CD4-positive, alpha-beta T cell treated with Interleukin-4 for 4 hours (primary cell): ENCODE data around the gene CD69.
"Not testable (repeated sequence)": the region's sequence is repeated elsewhere in the genome, so short reads cannot be mapped to it uniquely, and the experiment has no call there.

Experiments
- DNase-seq: peaks from one replicate; pipeline ENCODE4 v3.0.0-alpha.2; 2020

Gene CD69

DNA sequence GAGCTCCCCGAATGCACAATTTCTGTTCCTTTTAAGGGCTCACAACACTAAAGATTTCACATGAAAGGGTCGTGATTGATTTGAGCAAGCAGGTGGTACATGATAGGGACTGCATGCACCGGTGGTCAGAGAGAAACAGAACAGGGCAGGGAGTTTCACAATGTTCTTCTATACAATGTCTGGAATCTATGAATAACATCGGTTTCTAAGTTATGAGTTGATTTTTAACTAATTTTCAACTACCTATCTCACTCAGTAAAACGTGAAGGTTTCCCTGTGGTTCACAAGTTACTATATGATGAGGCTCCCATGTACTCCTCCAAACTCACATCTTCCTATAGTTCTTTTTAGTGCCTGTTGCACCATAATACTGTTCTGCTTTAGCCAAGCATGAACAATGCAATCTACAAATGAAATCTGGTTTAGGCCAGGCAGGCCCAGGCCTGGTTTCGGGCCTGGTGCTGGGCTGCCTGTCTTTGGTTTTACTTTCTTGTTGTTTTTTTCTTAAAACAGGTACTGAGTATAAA, 47.6 kb downstream of the CD69 start:
- DNase-seq, result not testable (repeated sequence)

DNA sequence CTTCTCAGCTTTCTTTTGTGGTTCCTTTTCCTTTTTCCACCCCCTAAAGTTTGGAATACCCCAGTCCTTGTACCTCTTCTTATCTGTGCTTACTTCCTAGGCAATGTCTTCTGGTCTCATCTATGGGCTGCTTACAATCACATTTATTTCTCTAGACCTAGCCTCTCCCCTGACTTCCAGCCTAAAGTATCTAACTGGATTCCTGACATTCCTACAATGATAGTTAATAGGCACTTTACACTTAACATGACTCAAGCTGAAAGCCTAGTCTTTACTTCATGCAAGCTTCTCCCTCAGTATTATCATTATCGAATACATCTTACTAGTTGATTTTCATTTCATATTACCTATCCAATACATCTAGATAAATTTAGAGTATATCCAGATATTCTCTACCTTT, 49.0 kb downstream of the CD69 start:
- DNase-seq, result no peak

DNA sequence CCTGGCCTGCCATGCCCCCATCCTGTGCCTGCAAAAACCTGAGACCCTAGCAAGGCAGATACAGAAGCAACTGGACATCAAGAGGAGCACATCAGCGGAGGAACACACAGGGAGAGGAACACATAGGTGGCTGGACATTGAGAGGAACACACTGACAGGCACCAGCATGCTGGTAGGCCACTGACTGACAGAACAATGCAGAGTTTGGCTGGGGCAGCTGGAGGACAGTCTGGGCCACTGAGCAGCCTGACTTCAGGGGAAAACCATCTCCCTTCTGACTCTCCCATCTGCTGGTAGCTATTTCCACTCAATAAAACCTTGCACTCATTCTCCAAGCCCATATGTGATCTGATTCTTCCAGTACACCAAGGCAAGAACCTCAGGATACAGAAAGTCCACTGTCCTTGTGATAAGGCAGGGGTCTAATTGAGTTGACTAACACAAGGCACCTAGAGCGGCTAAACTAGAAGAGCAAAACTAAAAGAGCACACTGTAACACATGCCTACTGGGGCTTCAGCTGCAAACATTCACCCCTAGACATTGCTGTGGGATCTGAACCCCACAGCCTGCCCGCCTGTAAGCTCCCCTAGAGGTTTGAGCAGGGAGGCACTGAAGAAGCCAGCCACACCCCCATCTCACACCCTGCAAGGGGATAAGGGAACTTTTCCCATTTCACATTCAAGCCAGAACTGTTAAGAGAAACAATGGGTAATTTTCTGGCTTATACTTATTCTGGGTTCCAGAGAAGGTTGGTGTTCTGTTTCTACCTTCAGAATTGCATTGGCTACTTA, 49.9 kb downstream of the CD69 start:
- no peak for DNase-seq

DNA sequence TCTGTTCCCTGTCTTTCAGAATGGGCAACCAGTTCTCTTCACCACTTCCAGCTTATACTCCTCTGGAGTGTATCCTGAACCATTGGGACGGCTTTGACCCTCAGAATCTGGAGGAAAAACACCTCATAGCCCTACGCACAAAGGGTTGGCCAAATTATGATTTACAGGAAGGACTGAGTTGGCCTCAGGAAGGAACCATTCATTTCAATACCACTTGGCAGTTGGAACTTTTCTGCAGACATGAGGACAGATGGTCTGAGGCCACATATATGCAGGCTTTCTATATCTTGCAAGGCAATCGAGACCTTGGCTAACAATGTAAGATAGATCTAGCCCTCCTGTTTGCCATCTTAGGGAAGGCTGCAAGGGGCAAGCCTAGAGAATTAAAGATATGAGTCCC, 51.8 kb downstream of the CD69 start:
- DNase-seq, result no peak

DNA sequence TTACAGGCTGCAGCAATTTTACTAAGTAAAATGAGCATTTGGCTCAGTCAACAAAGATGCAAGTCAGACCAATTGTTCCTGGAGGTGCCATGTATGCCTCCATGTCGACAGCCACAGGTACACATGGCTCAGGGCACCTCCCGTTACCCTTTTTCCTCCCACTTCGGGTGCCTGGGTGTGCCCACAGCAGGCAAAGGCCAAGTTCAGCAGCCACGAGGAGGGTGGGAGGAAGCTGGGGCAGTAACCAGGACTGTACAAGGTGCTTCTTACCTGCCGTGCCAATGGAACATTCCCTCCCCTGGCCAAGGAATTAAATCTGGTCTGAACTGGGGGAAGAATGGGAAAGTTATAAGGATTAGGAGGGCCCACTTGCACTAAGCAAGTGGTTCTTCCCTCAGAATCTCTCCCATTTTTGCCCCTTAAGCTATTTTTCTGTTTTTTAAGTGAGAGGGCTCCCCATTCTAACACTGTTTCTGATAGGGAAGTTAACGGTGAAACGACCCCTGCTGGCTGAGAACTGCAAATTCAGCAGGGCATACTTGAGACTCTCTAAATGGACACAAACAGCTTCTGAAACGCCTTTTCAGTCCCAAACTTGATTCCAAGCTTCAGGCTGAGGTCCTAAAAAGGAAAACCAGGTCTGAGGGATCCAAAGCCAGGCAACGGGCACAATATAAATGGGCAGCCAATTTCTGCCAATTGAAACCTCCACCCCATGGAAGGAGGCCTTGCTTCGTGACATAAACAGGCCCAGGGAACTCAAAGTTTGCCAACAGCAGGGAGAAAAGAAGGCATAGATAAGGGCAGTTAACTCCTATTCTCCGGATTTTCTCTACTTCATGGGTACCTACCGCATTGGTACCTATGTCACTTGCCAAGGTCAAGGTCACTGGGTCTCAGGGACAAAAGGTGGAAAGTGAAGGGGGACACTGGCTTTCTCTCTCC, 52.6 kb downstream of the CD69 start:
- peak; percentile 81 for DNase-seq

DNA sequence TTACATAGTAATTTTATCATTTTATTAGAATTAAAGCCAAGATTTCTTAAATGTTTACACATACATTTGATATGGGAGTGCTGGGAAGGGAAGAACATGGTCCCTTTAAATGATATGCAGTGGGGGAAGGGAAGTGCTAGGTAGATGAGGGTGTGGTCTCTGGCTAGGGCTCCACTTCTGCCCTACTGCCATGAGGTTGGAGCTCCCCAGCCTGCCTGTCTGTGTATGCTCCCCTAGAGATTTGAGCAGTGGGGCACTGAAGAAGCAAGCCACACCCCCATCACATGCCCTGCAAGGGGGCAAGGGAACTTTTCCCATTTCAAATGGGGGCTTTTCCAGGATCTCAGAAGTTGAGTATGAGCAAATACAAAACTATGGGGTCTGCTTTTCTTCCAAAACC, 53.3 kb downstream of the CD69 start:
- DNase-seq, result peak; percentile 24

DNA sequence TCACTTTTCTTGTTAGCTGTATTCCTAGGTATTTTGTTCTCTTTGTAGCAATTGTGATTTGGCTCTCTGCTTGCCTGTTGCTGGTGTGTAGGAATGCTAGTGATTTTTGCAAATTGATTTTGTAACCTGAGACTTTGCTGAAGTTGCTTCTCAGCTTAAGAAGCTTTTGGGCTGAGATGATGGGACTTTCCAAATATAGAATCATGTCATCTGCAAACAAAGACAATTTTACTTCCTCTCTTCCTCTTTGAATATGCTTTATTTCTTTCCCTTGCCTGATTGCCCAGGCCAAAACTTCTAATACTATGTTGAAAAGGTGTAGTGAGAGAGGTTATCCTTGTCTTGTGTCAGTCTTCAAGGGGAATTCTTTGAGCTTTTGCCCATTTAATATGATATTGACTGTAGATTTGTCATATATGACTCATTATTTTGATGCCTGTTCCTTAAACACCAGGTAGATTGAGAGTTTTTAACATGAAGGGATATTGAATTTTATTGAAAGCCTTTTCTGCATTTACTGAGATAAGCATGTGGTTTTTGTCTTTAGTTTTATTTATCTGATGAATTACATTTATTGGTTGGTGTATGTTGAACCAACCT, 54.5 kb downstream of the CD69 start:
- DNase-seq, result peak; percentile 31

DNA sequence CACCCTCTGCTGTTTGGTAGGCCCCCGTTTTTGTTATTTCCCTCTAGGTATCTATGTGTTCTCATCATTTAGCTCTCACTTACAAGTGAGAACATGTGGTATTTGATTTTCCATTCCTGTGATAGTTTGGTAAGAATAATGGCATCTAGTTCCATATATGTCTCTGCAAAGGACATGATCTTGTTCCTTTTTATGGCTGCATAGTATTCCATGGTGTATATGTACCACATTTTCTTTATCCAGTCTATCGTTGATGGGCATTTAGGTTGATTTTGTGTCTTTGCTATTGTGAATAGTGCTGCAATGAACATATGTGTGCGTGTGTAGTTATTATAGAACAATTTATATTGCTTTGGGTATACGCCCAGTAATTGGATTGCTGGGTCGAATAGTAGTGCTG, 56.1 kb downstream of the CD69 start:
- not testable (repeated sequence) for DNase-seq
